Muscle of leg (tissue), 11 donors: ENCODE results near the gene TRIM2. TPM values are rescaled to one million over a fixed set of nuclear protein-coding genes. Genes with fewer than 3 reads are reported as not detected.

Experiments
- DNase-seq: peaks from one replicate; pipeline ENCODE4 v3.0.0; 2013
- H3K27ac ChIP-seq: one replicate; pipeline ENCODE4 v1.5.1; 2013; ENCODE audit warnings: mild to moderate bottlenecking, low read length, control low read depth
- H3K27me3 ChIP-seq: one replicate; pipeline ENCODE4 v1.6.1; 2013; ENCODE audit warnings: low read length; ENCODE audit not compliant: control insufficient read depth, insufficient read depth
- H3K36me3 ChIP-seq: one replicate; pipeline ENCODE4 v1.6.1; 2013; ENCODE audit warnings: low read length; ENCODE audit not compliant: control insufficient read depth, insufficient read depth
- H3K4me1 ChIP-seq: one replicate; pipeline ENCODE4 v1.6.1; 2013; ENCODE audit warnings: low read length; ENCODE audit not compliant: control insufficient read depth, insufficient read depth
- H3K4me3 ChIP-seq: one replicate; pipeline ENCODE4 v1.5.1; 2013; ENCODE audit warnings: low read length, control low read depth
- H3K9me3 ChIP-seq: replicated peaks from 2 replicates; pipeline ENCODE4 v1.6.1; 2013; ENCODE audit warnings: low read depth, low read length; ENCODE audit not compliant: control insufficient read depth
- WGBS: methylation state at CpG from one replicate; pipeline ENCODE4 v1.1.5; 2013; ENCODE audit warnings: missing lambda C conversion rate; ENCODE audit not compliant: insufficient coverage; 5-methylcytosine and 5-hydroxymethylcytosine counted together
- polyA plus RNA-seq, 8 donors: library from polyadenylated mRNA; unstranded; fragments of 120-200 nt; gene quantifications; one replicate each; pipeline versions ENCODE4 v1.2.1 to v1.2.3, GENCODE V29; 2013; ENCODE audit warnings: inconsistent platforms in 1 of 8, low replicate concordance in 1 of 8; ENCODE audit not compliant: insufficient read length in 8 of 8, insufficient read depth in 1 of 8
- total RNA-seq: library from RNA; stranded (reverse); fragments of 120-200 nt; gene quantifications from one replicate; pipeline ENCODE4 v1.2.4, GENCODE V29; 2013

TRIM2 gene
- total and polyA plus RNA-seq, 9 donors: 13.7 to 32.8 (median 21.1) TPM

DNA sequence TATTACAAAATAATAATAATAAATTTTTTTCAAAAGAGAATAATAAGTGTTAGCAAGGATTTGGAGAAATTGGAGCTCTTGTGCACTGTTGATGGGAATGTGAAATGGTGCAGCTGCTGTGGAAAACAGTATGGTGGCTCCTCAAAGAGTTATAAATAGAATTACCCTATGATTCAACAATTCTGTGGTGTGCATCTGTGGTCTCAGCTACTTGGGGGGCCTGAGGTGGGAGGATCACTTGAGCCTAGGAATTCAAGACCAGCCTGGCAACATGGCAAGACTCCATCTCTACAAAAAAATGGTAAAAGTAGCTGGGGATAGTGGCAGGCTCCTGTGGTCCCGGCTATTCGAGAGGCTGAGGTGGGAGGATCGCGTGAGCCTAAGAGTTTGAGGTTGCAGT, 159.8 kb downstream of the TRIM2 start:
- no peaks in the 10 kb centered on the region for H3K27me3 ChIP-seq
- H3K36me3 ChIP-seq: peaks cover 2% of the 10 kb centered on the region
- no peak overlapping the region for H3K27ac ChIP-seq
- 100% methylated on average over 4 of the region's 4 CpGs for WGBS
- DNase-seq: no peak
- H3K4me1 ChIP-seq: no peaks in the 10 kb centered on the region
- peaks cover 5% of the 10 kb centered on the region for H3K9me3 ChIP-seq
- no peak overlapping the region for H3K4me3 ChIP-seq

DNA sequence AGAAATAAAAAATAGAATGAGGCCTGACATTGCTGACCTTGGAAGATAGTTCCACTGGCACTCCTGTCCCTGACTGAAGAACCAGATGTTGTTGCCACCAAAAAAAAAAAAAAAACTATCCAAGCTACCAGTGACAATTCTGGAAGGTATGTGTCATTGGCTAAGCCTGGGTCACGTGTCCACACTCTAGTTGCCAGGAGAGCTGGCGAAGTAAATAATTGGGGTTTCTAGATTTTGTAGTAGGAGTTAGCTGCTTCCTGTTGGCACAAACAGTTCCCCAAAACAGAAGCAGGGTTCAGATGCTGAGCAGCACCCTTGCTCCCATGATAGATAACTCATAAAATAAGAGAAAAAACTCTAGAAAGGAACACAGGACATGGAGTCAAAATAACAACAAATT, 160.8 kb downstream of the TRIM2 start:
- no CpG with 5 or more reads among the region's 2 CpGs for WGBS
- no peaks in the 10 kb centered on the region for H3K27me3 ChIP-seq
- DNase-seq: no peak
- H3K9me3 ChIP-seq: peaks cover 5% of the 10 kb centered on the region
- H3K4me3 ChIP-seq: no peak overlapping the region
- H3K27ac ChIP-seq: no peak overlapping the region
- H3K4me1 ChIP-seq: no peaks in the 10 kb centered on the region
- H3K36me3 ChIP-seq: peaks cover 2% of the 10 kb centered on the region

- H3K27me3 ChIP-seq: no peaks in the 10 kb centered on the region
- peaks cover 7% of the 10 kb centered on the region for H3K9me3 ChIP-seq
- no peak for DNase-seq
- no peak overlapping the region for H3K4me3 ChIP-seq
- no peak overlapping the region for H3K27ac ChIP-seq
- WGBS: no CpG with 5 or more reads among the region's 1 CpG
- peaks cover 8% of the 10 kb centered on the region for H3K36me3 ChIP-seq
- H3K4me1 ChIP-seq: no peaks in the 10 kb centered on the region
Observed at GRCh38 chr4:153366486-153366885, 162.2 kb downstream of the TRIM2 start.

DNA sequence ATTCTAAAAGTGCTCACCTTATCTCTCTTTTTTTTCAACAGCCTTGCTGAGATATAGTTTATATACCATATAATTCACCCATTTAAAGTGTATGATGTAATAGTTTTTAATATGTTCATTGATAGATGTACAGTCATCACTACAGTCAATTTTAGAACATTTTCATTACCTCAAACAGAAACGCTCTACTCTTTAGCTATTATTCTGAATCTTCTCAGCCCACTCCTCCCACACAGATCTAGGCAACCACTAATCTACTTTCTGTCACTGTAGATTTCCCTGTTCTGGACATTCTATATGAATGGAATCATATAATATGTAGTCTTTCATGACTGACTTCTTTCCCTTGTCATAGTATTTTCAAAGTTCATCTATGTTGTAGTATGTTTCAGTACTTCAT, 162.8 kb downstream of the TRIM2 start:
- no peak overlapping the region for H3K4me3 ChIP-seq
- no peak overlapping the region for H3K27ac ChIP-seq
- WGBS: no CpG with 5 or more reads among the region's 1 CpG
- peaks cover 7% of the 10 kb centered on the region for H3K9me3 ChIP-seq
- DNase-seq: no peak
- H3K4me1 ChIP-seq: no peaks in the 10 kb centered on the region
- peaks cover 8% of the 10 kb centered on the region for H3K36me3 ChIP-seq
- no peaks in the 10 kb centered on the region for H3K27me3 ChIP-seq

GRCh38 chr4:153369021-153369420, 164.8 kb downstream of the TRIM2 start:
- Histone ChIP-seq H3K27me3 (no peaks in the 10 kb centered on the region), H3K36me3 (peaks cover 8% of the 10 kb centered on the region), H3K9me3 (peaks cover 13% of the 10 kb centered on the region), H3K4me3 (no peak overlapping the region), H3K27ac (no peak overlapping the region), H3K4me1 (no peaks in the 10 kb centered on the region)
- no CpG with 5 or more reads among the region's 1 CpG for WGBS
- DNase-seq: no peak

DNA sequence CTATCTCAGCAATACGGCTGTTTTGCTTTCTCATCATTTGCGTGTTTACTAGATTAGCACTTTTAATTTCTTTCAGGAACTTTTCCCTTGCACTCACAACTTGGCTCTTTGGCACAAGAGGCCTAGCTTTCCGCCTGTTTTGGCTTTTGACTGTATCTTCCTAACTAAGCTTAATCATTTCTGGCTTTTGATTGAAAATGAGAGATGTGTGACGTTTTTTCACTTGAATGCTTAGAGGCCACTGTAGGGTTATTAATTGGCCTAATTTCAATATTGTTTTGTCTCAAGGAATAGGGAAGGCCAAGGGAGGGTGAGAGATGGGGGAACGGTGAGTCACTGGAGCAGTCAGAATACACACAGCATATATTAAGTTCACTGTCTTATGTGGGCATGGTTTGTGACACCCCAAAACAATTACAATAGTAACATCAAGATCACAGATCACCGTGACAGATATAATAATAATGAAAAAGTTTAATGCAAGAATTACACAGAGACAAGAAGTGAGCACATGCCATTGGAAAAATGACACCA, 167.5 kb downstream of the TRIM2 start:
- no peaks in the 10 kb centered on the region for H3K27me3 ChIP-seq
- WGBS: 100% methylated on average over 2 of the region's 6 CpGs
- DNase-seq: no peak

DNA sequence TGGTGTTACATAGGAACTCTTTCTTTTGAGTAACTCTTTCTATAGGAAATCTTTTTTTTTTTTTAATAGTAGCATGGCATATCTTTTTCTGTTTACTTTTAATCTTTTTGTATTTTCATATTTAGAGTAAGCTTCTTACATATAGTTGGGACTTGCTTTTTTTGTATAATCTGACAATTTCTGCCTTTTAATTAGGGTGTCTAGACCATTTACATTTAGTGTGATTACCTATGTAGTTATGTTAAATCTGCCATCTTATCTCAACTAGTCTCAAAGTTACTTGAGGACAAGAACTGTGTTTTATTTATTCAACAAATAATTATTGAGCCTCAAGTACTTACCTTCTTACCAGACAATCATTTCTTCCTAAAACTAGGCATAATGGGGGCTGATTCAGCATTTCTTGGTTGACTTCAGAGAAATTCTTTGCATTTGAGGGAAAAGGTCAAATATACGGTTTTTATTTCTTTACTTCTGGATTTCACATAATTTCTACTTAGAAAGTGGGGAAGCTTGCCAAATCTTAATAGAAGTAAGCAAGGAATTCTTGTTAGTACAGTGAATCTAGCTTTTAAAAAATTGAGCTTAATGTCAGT, 168.8 kb downstream of the TRIM2 start:
- no peak overlapping the region for H3K4me3 ChIP-seq
- no peak for DNase-seq
- no CpG with 5 or more reads among the region's 1 CpG for WGBS
- no peaks in the 10 kb centered on the region for H3K4me1 ChIP-seq
- peaks cover 8% of the 10 kb centered on the region for H3K9me3 ChIP-seq
- peaks cover 8% of the 10 kb centered on the region for H3K36me3 ChIP-seq
- no peaks in the 10 kb centered on the region for H3K27me3 ChIP-seq
- no peak overlapping the region for H3K27ac ChIP-seq

More for the DNA sequence above, 167.5 kb downstream of the TRIM2 start:
- peaks cover 8% of the 10 kb centered on the region for H3K36me3 ChIP-seq
- no peak overlapping the region for H3K27ac ChIP-seq
- no peaks in the 10 kb centered on the region for H3K4me1 ChIP-seq
- H3K9me3 ChIP-seq: peaks cover 8% of the 10 kb centered on the region
- no peak overlapping the region for H3K4me3 ChIP-seq

DNA sequence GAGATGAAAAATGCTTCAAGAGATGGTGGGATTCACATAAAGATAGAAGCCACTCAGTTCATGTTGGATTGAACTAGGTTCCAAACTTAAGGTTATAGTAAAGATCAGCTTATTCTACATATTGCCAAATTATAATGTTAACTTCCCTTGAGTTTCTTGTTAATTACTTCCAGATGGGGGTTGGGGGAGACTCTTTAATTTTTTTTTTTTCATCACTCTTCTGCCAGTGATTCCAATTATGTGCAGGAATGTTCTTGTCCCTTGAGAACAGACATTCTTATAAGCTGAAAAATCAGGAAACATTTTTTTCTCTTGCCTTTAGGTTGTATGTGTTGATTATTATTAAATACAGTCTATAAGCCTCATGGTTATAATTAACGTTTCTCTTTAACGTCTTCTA, 170.2 kb downstream of the TRIM2 start:
- peaks cover 8% of the 10 kb centered on the region for H3K9me3 ChIP-seq
- DNase-seq: peak; percentile 59
- H3K4me1 ChIP-seq: no peaks in the 10 kb centered on the region
- no peaks in the 10 kb centered on the region for H3K27me3 ChIP-seq
- H3K27ac ChIP-seq: no peak overlapping the region
- no peak overlapping the region for H3K4me3 ChIP-seq
- no CpG with 5 or more reads among the region's 2 CpGs for WGBS
- peaks cover 5% of the 10 kb centered on the region for H3K36me3 ChIP-seq

- H3K9me3 ChIP-seq: peaks cover 8% of the 10 kb centered on the region
- no peak for DNase-seq
- H3K4me3 ChIP-seq: no peak overlapping the region
- no CpG with 5 or more reads among the region's 1 CpG for WGBS
- peaks cover 2% of the 10 kb centered on the region for H3K36me3 ChIP-seq
- no peaks in the 10 kb centered on the region for H3K27me3 ChIP-seq
- no peaks in the 10 kb centered on the region for H3K4me1 ChIP-seq
- no peak overlapping the region for H3K27ac ChIP-seq
Observed at GRCh38 chr4:153375303-153375702, 171.1 kb downstream of the TRIM2 start.

GRCh38 chr4:153383131-153383530, 178.9 kb downstream of the TRIM2 start:
- Histone ChIP-seq H3K27ac (no peak overlapping the region), H3K4me3 (no peak overlapping the region), H3K36me3 (no peaks in the 10 kb centered on the region), H3K9me3 (no peaks in the 10 kb centered on the region), H3K27me3 (no peaks in the 10 kb centered on the region), H3K4me1 (peaks cover 7% of the 10 kb centered on the region)
- peak; percentile 20 for DNase-seq
- WGBS: 35% methylated on average over 3 of the region's 4 CpGs

- H3K27me3 ChIP-seq: no peaks in the 10 kb centered on the region
- H3K4me1 ChIP-seq: peaks cover 7% of the 10 kb centered on the region
- no peak for DNase-seq
- WGBS: no CpG with 5 or more reads among the region's 1 CpG
- no peaks in the 10 kb centered on the region for H3K9me3 ChIP-seq
- H3K36me3 ChIP-seq: no peaks in the 10 kb centered on the region
- no peak overlapping the region for H3K27ac ChIP-seq
- H3K4me3 ChIP-seq: no peak overlapping the region
Observed at GRCh38 chr4:153384160-153384559, 179.9 kb downstream of the TRIM2 start.
